Activated effector memory CD4-positive, alpha-beta T cell treated with Interleukin-2 at 50 U/mL for 16 hours (primary cell): ENCODE data around the gene LIX1L.

ENCODE experiments used
- DNase-seq: peaks from one replicate; pipeline ENCODE4 v3.0.0-alpha.2; 2020

The LIX1L gene

GRCh38 chr1:145962157-145963102 lies 4.6 kb upstream of the LIX1L start:
- DNase-seq: peak; percentile 22

GRCh38 chr1:145961425-145962156 lies 3.8 kb upstream of the LIX1L start:
- DNase-seq: peak; percentile 42

- DNase-seq: no peak
Observed at GRCh38 chr1:145961109-145961424, 3.2 kb upstream of the LIX1L start.

GRCh38 chr1:145960468-145961108 lies 2.8 kb upstream of the LIX1L start:
- DNase-seq: peak; percentile 32

- DNase-seq: no peak
Observed at GRCh38 chr1:145959957-145960467, 2.2 kb upstream of the LIX1L start.

- no peak for DNase-seq
Observed at GRCh38 chr1:145959333-145959732, 1.5 kb upstream of the LIX1L start.

- no peak for DNase-seq
Observed at GRCh38 chr1:145958734-145959133, 917 bp upstream of the LIX1L start.

- DNase-seq: no peak
Observed at GRCh38 chr1:145956781-145957442, 905 bp downstream of the LIX1L start.

GRCh38 chr1:145956361-145956760 lies 1.5 kb downstream of the LIX1L start:
- DNase-seq: no peak

GRCh38 chr1:145955436-145955835 lies 2.4 kb downstream of the LIX1L start:
- DNase-seq: no peak

- no peak for DNase-seq
Observed at GRCh38 chr1:145953861-145954260, 4.0 kb downstream of the LIX1L start.

GRCh38 chr1:145952903-145953302 lies 4.9 kb downstream of the LIX1L start:
- DNase-seq: no peak

- DNase-seq: no peak
Observed at GRCh38 chr1:145951526-145951925, 6.3 kb downstream of the LIX1L start.

- DNase-seq: no peak
Observed at GRCh38 chr1:145949219-145949618, 8.6 kb downstream of the LIX1L start.

- no peak for DNase-seq
Observed at GRCh38 chr1:145947551-145947950, 10.3 kb downstream of the LIX1L start.

- DNase-seq: no peak
Observed at GRCh38 chr1:145946477-145946986, 11.3 kb downstream of the LIX1L start.

- DNase-seq: no peak
Observed at GRCh38 chr1:145944532-145944931, 13.3 kb downstream of the LIX1L start.

- DNase-seq: no peak
Observed at GRCh38 chr1:145942871-145943270, 14.9 kb downstream of the LIX1L start.

GRCh38 chr1:145942405-145942804 lies 15.4 kb downstream of the LIX1L start:
- DNase-seq: no peak

- no peak for DNase-seq
Observed at GRCh38 chr1:145937436-145937835, 20.4 kb downstream of the LIX1L start.

GRCh38 chr1:145936247-145936646 lies 21.6 kb downstream of the LIX1L start:
- DNase-seq: no peak

GRCh38 chr1:145935708-145936107 lies 22.1 kb downstream of the LIX1L start:
- DNase-seq: no peak
